PFSK-1 (cell line): ENCODE results near the gene INO80E.

ENCODE experiments used
- POLR2AphosphoS5 ChIP-seq: IDR thresholded peaks from 2 replicates; pipeline ENCODE4 v1.6.1; 2012; ENCODE audit warnings: low read depth, mild to moderate bottlenecking, control low read depth, low read length, moderate library complexity
- SIN3A ChIP-seq: IDR thresholded peaks from 2 replicates; pipeline ENCODE4 v1.6.1; 2012; ENCODE audit warnings: mild to moderate bottlenecking, low read length, moderate library complexity, borderline replicate concordance; ENCODE audit not compliant: insufficient read depth

DNA sequence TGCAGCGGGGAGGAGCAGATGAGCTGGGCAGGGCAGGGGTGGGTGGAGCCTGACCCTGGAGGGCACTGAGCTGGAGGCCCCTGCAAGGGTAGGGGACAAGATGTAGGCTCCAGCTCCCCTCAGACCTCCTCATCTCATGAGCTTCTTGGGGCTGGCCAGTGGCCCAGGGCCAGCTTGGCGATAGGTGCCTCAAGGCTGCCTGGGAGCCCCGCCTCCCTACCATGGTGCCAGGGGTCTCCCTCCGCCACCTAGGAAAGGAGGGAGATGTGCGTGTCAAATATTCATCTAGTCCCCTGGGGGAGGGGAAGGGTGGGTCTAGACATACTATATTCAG is 4.5 kb upstream of the INO80E start:
- no peak for TF ChIP-seq SIN3A
- TF ChIP-seq POLR2AphosphoS5, result no peak
